GM18505 (cell line): ENCODE results near the gene SNRPB2.

Experiments
- ATAC-seq: cut with Tn5 transposase; IDR thresholded peaks from one replicate; pipeline ENCODE4 v1.9.1; 2021; ENCODE audit not compliant: unreplicated experiment
- POLR2A ChIP-seq: IDR thresholded peaks from 4 replicates; pipeline ENCODE4 v1.6.1; 2011; ENCODE audit warnings: borderline replicate concordance; ENCODE audit not compliant: insufficient read depth, insufficient read length; ENCODE audit errors: extremely low read depth

SNRPB2 gene

DNA sequence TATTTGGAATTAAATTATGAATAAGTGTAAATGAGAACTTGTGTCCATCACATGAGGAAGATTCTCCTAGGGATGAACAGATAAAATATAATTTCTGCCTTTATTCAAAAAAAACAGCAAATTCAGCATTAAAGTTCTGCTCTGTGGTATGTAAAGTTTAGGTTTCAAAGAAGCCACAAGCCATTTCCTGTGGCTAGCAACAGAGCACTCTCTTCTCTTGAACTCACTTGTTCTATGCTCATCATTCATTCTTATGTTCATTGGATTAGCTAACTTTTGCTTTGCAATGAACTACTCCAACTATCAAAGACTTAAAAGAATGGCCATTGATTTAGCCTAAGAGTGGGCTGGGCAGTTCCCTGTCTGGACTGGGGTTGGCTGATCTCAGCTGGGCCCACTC, 20.8 kb upstream of the SNRPB2 start:
- peak; percentile 62 for ATAC-seq
- no peak for TF ChIP-seq POLR2A

- ATAC-seq = peak; percentile 56
- TF ChIP-seq POLR2A = no peak
Observed at GRCh38 chr20:16710781-16711180, 19.0 kb upstream of the SNRPB2 start.

GRCh38 chr20:16711661-16712258, 18.1 kb upstream of the SNRPB2 start:
- no peak for TF ChIP-seq POLR2A
- no peak for ATAC-seq

DNA sequence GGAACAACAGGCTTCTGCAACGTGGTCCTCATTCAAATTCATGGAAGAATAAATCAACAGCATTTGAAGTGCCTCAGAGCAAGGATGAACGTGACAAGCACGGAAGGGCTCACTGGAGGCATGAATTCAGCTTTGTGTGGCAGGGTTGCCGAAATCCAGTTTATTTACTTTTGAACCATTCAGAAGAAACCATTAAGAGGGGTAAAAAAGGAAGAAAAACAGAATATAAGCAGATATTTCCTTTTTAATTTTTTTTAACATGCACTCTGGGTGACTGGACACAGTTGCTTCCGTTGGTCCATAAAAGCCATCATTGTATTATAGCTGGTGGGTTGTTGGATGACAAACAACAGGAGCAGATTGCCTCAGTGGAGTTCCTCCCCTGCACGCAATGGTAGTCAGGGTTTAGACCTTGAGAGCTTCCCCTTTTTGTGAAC, 17.3 kb upstream of the SNRPB2 start:
- no peak for ATAC-seq
- no peak for TF ChIP-seq POLR2A

- TF ChIP-seq POLR2A = no peak
- no peak for ATAC-seq
Observed at GRCh38 chr20:16713066-16713465, 16.8 kb upstream of the SNRPB2 start.

DNA sequence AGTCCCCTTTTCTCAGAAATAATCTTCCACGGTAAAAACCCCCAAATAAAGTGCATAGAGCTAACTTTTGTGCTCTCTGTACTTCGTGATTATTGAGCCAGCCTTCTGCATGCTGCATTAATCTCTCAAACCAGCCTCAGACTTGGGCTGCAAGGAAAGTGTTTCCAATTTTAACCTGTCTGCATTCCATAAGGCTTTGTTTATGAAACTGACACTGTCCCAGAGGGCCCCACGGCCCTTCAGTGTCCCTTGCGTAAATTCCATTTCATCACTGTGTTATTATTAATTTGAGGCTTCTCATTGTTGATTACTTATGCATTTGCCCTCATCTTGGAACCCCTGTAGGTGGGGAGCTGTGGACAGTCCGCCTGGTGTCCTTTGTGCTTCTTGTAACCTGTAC, 15.6 kb upstream of the SNRPB2 start:
- TF ChIP-seq POLR2A = no peak
- ATAC-seq = no peak

- ATAC-seq = no peak
- TF ChIP-seq POLR2A = no peak
Observed at GRCh38 chr20:16714751-16715150, 15.1 kb upstream of the SNRPB2 start.

- no peak for TF ChIP-seq POLR2A
- no peak for ATAC-seq
Observed at GRCh38 chr20:16719421-16719820, 10.4 kb upstream of the SNRPB2 start.

DNA sequence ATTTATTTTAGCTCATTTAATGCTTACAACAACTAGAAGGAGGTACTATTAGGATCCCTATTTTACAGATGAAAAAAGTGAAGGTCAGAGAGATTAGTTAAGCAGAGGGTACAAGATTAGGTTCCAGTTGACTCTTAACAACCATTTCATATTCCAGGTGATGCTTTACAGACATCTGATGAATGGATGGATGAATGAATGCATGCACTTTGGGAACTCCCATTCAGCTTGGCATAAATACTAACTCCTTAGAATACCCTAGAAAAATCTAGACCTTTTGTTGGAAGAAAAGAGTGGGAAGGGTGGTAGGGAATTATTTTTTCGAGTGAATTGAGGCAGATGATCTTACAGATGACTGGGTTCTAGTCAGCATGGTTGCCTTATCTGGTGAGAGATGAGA, 746 bp upstream of the SNRPB2 start:
- TF ChIP-seq POLR2A = no peak
- no peak for ATAC-seq

GRCh38 chr20:16732506-16733152, 2.8 kb downstream of the SNRPB2 start:
- TF ChIP-seq POLR2A = no peak
- no peak for ATAC-seq

DNA sequence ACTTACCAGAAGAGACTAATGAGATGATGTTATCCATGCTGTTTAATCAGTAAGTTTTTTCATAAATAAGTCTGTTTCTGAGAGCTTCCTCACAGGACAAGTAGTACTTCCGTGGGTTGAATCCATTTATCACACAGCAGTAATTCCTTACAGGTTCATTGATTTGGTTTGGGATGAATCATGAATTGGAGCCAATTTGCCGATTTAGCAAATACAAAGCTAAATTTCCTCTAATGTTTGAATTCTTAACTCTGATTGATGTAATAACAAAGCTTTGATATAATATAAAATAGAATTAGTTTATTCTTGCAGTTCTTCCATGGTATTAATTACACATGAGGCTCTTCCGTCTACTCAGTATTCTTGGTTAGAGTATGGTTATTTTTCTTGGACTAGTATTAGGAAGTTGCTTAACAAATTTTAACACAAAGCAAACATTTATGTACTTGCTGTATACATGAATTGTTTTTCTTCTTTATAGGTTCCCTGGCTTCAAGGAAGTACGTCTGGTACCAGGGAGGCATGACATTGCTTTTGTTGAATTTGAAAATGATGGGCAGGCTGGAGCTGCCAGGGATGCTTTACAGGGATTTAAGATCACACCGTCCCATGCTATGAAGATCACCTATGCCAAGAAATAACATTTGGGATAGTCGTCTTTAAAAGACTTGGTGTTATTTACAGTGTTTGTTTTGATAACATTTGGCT, 10.7 kb downstream of the SNRPB2 start:
- ATAC-seq = no peak
- TF ChIP-seq POLR2A = no peak

- no peak for TF ChIP-seq POLR2A
- no peak for ATAC-seq
Observed at GRCh38 chr20:16744178-16744807, 14.5 kb downstream of the SNRPB2 start.

- TF ChIP-seq POLR2A = no peak
- no peak for ATAC-seq
Observed at GRCh38 chr20:16745204-16745603, 15.4 kb downstream of the SNRPB2 start.
